ENCODE results near the gene ICE2.
A peak's percentile ranks its signal among the peaks of the same experiment; 100 is the strongest.
"Not testable (repeated sequence)": the region's sequence is repeated elsewhere in the genome, so short reads cannot be mapped to it uniquely, and the experiment has no call there.

Gene ICE2

GRCh38 chr15:60406513-60407414 lies 72.2 kb downstream of the ICE2 start:
- no peak for DNase-seq

GRCh38 chr15:60405399-60405798 lies 73.5 kb downstream of the ICE2 start:
- DNase-seq: no peak

GRCh38 chr15:60404351-60404750 lies 74.6 kb downstream of the ICE2 start:
- DNase-seq: not testable (repeated sequence)

- DNase-seq: no peak
Observed at GRCh38 chr15:60400944-60401343, 78.0 kb downstream of the ICE2 start.

- DNase-seq: no peak
Observed at GRCh38 chr15:60399931-60400330, 79.0 kb downstream of the ICE2 start.

GRCh38 chr15:60399246-60399915 lies 79.6 kb downstream of the ICE2 start:
- no peak for DNase-seq

GRCh38 chr15:60397772-60398445 lies 81.0 kb downstream of the ICE2 start, which contains the start of gene ANXA2:
ANXA2 (minus strand) TSS chr15:60397986; CDS start chr15:60386075, 11,911 bp downstream.
- peak; percentile 17 for DNase-seq

- no peak for DNase-seq
Observed at GRCh38 chr15:60396958-60397771, 81.8 kb downstream of the ICE2 start.

GRCh38 chr15:60396560-60396957 lies 82.4 kb downstream of the ICE2 start:
- DNase-seq: no peak

- no peak for DNase-seq
Observed at GRCh38 chr15:60396100-60396499, 82.8 kb downstream of the ICE2 start.

- DNase-seq: no peak
Observed at GRCh38 chr15:60395276-60396011, 83.5 kb downstream of the ICE2 start.

GRCh38 chr15:60394689-60395097 lies 84.2 kb downstream of the ICE2 start:
- no peak for DNase-seq

- DNase-seq: no peak
Observed at GRCh38 chr15:60392986-60393790, 85.8 kb downstream of the ICE2 start.

- no peak for DNase-seq
Observed at GRCh38 chr15:60392601-60392985, 86.3 kb downstream of the ICE2 start.

GRCh38 chr15:60391722-60392315 lies 87.1 kb downstream of the ICE2 start:
- no peak for DNase-seq

GRCh38 chr15:60390871-60391501 lies 88.0 kb downstream of the ICE2 start:
- DNase-seq: no peak

GRCh38 chr15:60390231-60390630 lies 88.7 kb downstream of the ICE2 start:
- no peak for DNase-seq

- no peak for DNase-seq
Observed at GRCh38 chr15:60389261-60390077, 89.5 kb downstream of the ICE2 start.

GRCh38 chr15:60387321-60387720 lies 91.6 kb downstream of the ICE2 start:
- DNase-seq: no peak
